Thyroid gland (tissue), 4 donors: ENCODE data around the gene ASCC2.

Source experiments
- CTCF ChIP-seq, 6 experiments: fragments of 200-600 bp in 3 of 6; fragments of 450-650 bp in 3 of 6; sonication (generic) in 3 of 6; IDR thresholded peaks; one replicate each; pipeline ENCODE4 v1.5.1; 2016 to 2019; ENCODE audit warnings: antibody characterized with exemption in 6 of 6, mild to moderate bottlenecking in 2 of 6, inconsistent platforms in 1 of 6, moderate library complexity in 1 of 6
- POLR2A ChIP-seq, 2 donors: fragments of 450-650 bp; IDR thresholded peaks; one replicate each; pipeline ENCODE4 v1.6.1; 2017; ENCODE audit warnings: antibody characterized with exemption in 2 of 2, mild to moderate bottlenecking in 2 of 2, moderate library complexity in 1 of 2

GRCh38 chr22:29795663-29796062 lies 42.4 kb downstream of the ASCC2 start:
- no peak for TF ChIP-seq CTCF (IDR thresholded peaks at IDR 0.05)
- no peak for TF ChIP-seq POLR2A (IDR thresholded peaks at IDR 0.05)
